ENCODE data around the gene RARS2. TPM values are rescaled to one million over a fixed set of nuclear protein-coding genes. Genes with fewer than 3 reads are reported as not detected.

RARS2 gene
- polyA plus RNA-seq, 2 of the 4 experiments (the other 2 are of a cell fraction) = 14.6 to 23.7 TPM

DNA sequence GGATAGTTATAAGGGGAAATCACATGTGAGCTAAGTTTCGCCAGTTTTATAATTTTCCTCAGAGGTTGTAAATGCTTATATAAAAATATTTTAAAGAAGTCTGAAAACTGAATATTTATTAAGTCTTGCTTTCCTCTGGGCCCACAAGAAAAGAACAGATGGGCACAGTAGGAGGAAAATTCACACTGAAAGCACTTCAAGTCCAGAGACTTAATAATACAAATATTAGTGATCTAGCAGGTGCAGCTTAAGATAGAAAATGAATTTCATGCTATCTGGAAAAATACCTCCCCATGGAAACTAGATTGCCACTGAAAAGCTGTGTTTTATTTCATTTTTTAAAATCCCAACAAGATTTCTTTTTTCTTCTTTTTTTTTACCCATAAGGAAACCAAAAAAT, 47.3 kb upstream of the RARS2 start:
- no peak for DNase-seq (ENCODE audit: low read depth in 1 of 2, low spot score in 1 of 2)
- Histone ChIP-seq H3K4me3 (no peak overlapping the region), H3K9me3 (no peaks in the 10 kb centered on the region), H3K27ac (no peak overlapping the region), H3K4me2 (no peak overlapping the region), H3K4me1 (no peaks in the 10 kb centered on the region)
- no peak for FAIRE-seq
- no peak for ATAC-seq
- POLR2A ChIA-PET = no interaction called here
- CTCF ChIA-PET = no interaction called here
- WGBS (ENCODE audit: missing lambda C conversion rate) = 85% methylated on average over 1 of the region's 1 CpG
- TF ChIP-seq NR3C1 (IDR thresholded peaks at IDR 0.05) = no peak

DNA sequence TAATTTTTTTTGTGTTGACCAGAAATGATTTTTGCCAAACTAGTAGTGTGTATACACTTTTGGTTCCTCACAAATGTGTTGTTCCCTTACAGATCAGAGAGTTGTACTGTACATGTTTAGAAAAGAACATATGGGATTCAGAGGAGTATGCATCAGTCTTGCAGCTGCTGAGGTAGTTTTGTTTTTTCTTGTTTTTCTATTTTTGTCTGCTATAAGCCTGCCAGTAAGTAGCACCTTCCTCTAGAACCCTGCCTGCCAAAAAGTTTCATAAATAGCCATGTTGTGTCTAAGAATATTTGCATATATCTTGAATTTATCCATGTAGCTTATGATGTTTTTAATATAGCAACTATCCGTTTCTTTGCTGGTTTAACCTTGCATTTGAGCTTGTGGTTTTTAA, 46.5 kb upstream of the RARS2 start:
- Histone ChIP-seq H3K4me3 (no peak overlapping the region), H3K9me3 (no peaks in the 10 kb centered on the region), H3K4me1 (no peaks in the 10 kb centered on the region), H3K27ac (no peak overlapping the region), H3K4me2 (no peak overlapping the region)
- FAIRE-seq (no peak), ATAC-seq (no peak), DNase-seq (ENCODE audit: low read depth in 1 of 2, low spot score in 1 of 2) (no peak)
- WGBS (ENCODE audit: missing lambda C conversion rate) = 87% methylated on average over 1 of the region's 1 CpG
- POLR2A ChIA-PET = no interaction called here
- CTCF ChIA-PET = no interaction called here
- TF ChIP-seq HOXA7 (CRISPR knock-in tag; IDR thresholded peaks at IDR 0.05) (no peak), SREBF2 (IDR thresholded peaks at IDR 0.05) (no peak), FOXS1 (CRISPR knock-in tag; IDR thresholded peaks at IDR 0.05) (no peak), JUN (IDR thresholded peaks at IDR 0.05) (no peak), GATA3 (IDR thresholded peaks at IDR 0.05; ENCODE audit: borderline replicate concordance) (no peak), ELK1 (IDR thresholded peaks at IDR 0.05; ENCODE audit: low read depth, low read length) (no peak), RNF2 (IDR thresholded peaks at IDR 0.05; ENCODE audit: borderline replicate concordance, low read depth) (no peak), CTCF (IDR thresholded peaks at IDR 0.05) (no peak), NPAS2 (CRISPR knock-in tag; IDR thresholded peaks at IDR 0.05; ENCODE audit: borderline replicate concordance) (no peak), ZFP36 (IDR thresholded peaks at IDR 0.05; ENCODE audit: borderline replicate concordance, partially characterized antibody) (no peak), HDAC2 (IDR thresholded peaks at IDR 0.05) (no peak), ZNF302 (CRISPR knock-in tag; IDR thresholded peaks at IDR 0.05) (no peak), FOSL2 (IDR thresholded peaks at IDR 0.05) (no peak), FOSL2 (CRISPR knock-in tag; IDR thresholded peaks at IDR 0.05) (no peak)
- TF ChIP-seq, protein P1, sequence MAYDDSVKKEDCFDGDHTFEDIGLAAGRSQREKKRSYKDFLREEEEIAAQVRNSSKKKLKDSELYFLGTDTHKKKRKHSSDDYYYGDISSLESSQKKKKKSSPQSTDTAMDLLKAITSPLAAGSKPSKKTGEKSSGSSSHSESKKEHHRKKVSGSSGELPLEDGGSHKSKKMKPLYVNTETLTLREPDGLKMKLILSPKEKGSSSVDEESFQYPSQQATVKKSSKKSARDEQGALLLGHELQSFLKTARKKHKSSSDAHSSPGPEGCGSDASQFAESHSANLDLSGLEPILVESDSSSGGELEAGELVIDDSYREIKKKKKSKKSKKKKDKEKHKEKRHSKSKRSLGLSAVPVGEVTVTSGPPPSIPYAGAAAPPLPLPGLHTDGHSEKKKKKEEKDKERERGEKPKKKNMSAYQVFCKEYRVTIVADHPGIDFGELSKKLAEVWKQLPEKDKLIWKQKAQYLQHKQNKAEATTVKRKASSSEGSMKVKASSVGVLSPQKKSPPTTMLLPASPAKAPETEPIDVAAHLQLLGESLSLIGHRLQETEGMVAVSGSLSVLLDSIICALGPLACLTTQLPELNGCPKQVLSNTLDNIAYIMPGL (CRISPR knock-in tag; IDR thresholded peaks at IDR 0.05; ENCODE audit: borderline replicate concordance) = no peak

GRCh38 chr6:87633851-87634250, 44.1 kb upstream of the RARS2 start:
- no peak for DNase-seq (ENCODE audit: low read depth in 1 of 2, low spot score in 1 of 2)
- no peak overlapping the region for H3K27ac ChIP-seq
- ATAC-seq = no peak
- WGBS (ENCODE audit: missing lambda C conversion rate) = 59% methylated on average over 3 of the region's 3 CpGs
- no peak for FAIRE-seq
- H3K4me3 ChIP-seq = no peak overlapping the region
- H3K4me1 ChIP-seq = no peaks in the 10 kb centered on the region
- TF ChIP-seq JUNB (IDR thresholded peaks at IDR 0.05) (no peak), NPAS2 (CRISPR knock-in tag; IDR thresholded peaks at IDR 0.05; ENCODE audit: borderline replicate concordance) (no peak), MAFK (IDR thresholded peaks at IDR 0.05; ENCODE audit: partially characterized antibody) (no peak), TFCP2L1 (CRISPR knock-in tag; IDR thresholded peaks at IDR 0.05) (no peak), HOXA7 (CRISPR knock-in tag; IDR thresholded peaks at IDR 0.05) (no peak), NFE2L2 (conservative IDR thresholded peaks at IDR 0.05; ENCODE audit: low read length) (no peak)
- H3K9me3 ChIP-seq = no peaks in the 10 kb centered on the region
- H3K4me2 ChIP-seq = no peak overlapping the region
- ChIA-PET CTCF (no interaction called here), POLR2A (no interaction called here)

All from A549 (cell line).